ENCODE measurements around the gene MYL2.

DNA sequence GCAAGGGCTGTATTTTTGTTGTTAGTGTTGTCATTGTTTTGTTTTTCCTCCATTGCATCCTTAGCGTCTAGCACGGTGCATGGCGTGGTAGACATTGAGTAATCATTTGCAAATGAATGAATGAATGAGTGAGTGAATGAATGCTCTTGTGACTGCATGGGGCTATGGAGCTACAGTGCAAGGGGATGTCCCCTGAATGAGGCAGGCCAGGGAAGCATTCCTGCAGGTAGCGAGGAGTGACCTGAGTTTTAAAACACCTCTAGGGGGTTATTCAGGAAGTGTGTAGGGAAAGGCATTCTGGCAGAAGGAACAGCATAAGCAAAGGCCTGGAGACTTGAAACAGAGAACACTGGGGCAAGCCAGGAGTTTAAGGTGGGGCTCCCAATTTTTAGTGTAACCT, 16.9 kb downstream of the MYL2 start:
- TF ChIP-seq EZH2 (IDR thresholded peaks at IDR 0.05; ENCODE audit: insufficient read depth, poor library complexity, severe bottlenecking) (no peak), EZH2phosphoT487 (IDR thresholded peaks at IDR 0.05; ENCODE audit: insufficient read depth, low read depth) (no peak)
